Thyroid gland (tissue), 4 donors: Measurements from ENCODE around the gene CXCR1. TPM values are rescaled to one million over a fixed set of nuclear protein-coding genes. Genes with fewer than 3 reads are reported as not detected.
"Not testable (repeated sequence)": the region's sequence is repeated elsewhere in the genome, so short reads cannot be mapped to it uniquely, and the experiment has no call there.

Experiments used
- DNase-seq, 2 donors: peaks; one replicate each; pipeline ENCODE4 v3.0.0-alpha.2; 2019
- H3K27ac ChIP-seq, 3 donors: fragments of 200-600 bp; sonication (generic); 1 replicate in 2 of 3; 2 replicates in 1 of 3; pipeline ENCODE4 v1.5.1; 2016 to 2019; ENCODE audit warnings: mild to moderate bottlenecking in 1 of 3, moderate library complexity in 1 of 3
- H3K27me3 ChIP-seq: fragments of 200-600 bp; sonication (generic); one replicate; pipeline ENCODE4 v1.5.1; 2019
- H3K36me3 ChIP-seq, 2 donors: fragments of 200-600 bp; sonication (generic); one replicate each; pipeline ENCODE4 v1.5.1; 2016 to 2019
- H3K4me1 ChIP-seq, 2 donors: fragments of 200-600 bp; sonication (generic); one replicate each; pipeline ENCODE4 v1.5.1; 2017 to 2019
- H3K4me3 ChIP-seq, 3 donors: fragments of 200-600 bp; sonication (generic); replicated peaks in 1 of 3; 1 replicate in 2 of 3; 2 replicates in 1 of 3; pipeline ENCODE4 v1.5.1; 2016; ENCODE audit warnings: mild to moderate bottlenecking in 1 of 3
- H3K9me3 ChIP-seq: fragments of 200-600 bp; sonication (generic); one replicate; pipeline ENCODE4 v1.5.1; 2017
- CTCF ChIP-seq, 6 experiments: fragments of 200-600 bp in 3 of 6; fragments of 450-650 bp in 3 of 6; sonication (generic) in 3 of 6; IDR thresholded peaks; one replicate each; pipeline ENCODE4 v1.5.1; 2016 to 2019; ENCODE audit warnings: antibody characterized with exemption in 6 of 6, mild to moderate bottlenecking in 2 of 6, inconsistent platforms in 1 of 6, moderate library complexity in 1 of 6
- POLR2A ChIP-seq, 2 donors: fragments of 450-650 bp; IDR thresholded peaks; one replicate each; pipeline ENCODE4 v1.6.1; 2017; ENCODE audit warnings: antibody characterized with exemption in 2 of 2, mild to moderate bottlenecking in 2 of 2, moderate library complexity in 1 of 2
- WGBS, 2 donors: methylation state at CpG; one replicate each; pipeline ENCODE4 v1.1.5; 2017; 5-methylcytosine and 5-hydroxymethylcytosine counted together
- intact Hi-C: fragments of 100-400 bp; cut with DNase I; formaldehyde crosslinking; loops from one replicate; pipeline ENCODE4 v1.15.1; 2023
- total RNA-seq, 4 donors: library from RNA; depleted of rRNA; stranded (reverse); fragments of >200 nt; gene quantifications; one replicate each; pipeline ENCODE4 v1.2.3, GENCODE V29; 2016

CXCR1 gene
- total RNA-seq, 4 donors from 2014 or later, result 0.13 to 0.50 (median 0.29) TPM; not detected in 1

DNA sequence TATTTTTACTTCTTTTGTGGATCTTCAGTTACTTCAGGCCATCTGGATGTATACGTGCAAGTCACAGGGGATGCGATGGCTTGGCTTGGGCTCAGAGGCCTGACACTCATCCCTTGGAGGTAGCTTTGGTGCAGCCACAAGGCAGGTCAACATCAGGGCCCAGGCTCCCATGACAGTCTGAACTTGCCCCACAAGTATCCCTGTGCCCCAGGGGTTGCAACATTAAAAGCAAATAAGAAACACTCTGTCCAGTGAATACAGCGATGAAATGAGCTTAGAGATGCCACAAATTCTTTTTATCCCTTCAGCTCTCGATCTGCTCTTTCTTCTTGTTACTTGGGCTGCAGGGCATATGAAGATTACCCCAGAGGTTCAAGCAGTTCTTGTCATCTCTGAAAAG is 13.0 kb upstream of the CXCR1 start:
- Histone ChIP-seq H3K9me3 (no peaks in the 10 kb centered on the region), H3K27me3 (no peaks in the 10 kb centered on the region), H3K4me3 (no peak overlapping the region), H3K4me1 (no peaks in the 10 kb centered on the region), H3K27ac (no peak overlapping the region), H3K36me3 (no peaks in the 10 kb centered on the region)
- WGBS, 2 donors, result 88 to 95% methylated on average over 4 of the region's 4 CpGs
- DNase-seq, result no peak
- intact Hi-C loops, result loop anchor here (10.0 kb wide), 2 partner anchors 75 to 285 kb away; no protein-coding TSS in a partner anchor
- TF ChIP-seq POLR2A (IDR thresholded peaks at IDR 0.05) (no peak), CTCF (IDR thresholded peaks at IDR 0.05) (no peak)

- 85 to 96% methylated on average over 2 of the region's 2 CpGs for WGBS, 2 donors
- no peak for DNase-seq
- no peaks in the 10 kb centered on the region for H3K27me3 ChIP-seq
- no peaks in the 10 kb centered on the region for H3K36me3 ChIP-seq
- H3K4me1 ChIP-seq, result no peaks in the 10 kb centered on the region
- intact Hi-C loops, result no loop called here
- no peak for TF ChIP-seq CTCF (IDR thresholded peaks at IDR 0.05)
- no peak for TF ChIP-seq POLR2A (IDR thresholded peaks at IDR 0.05)
- H3K4me3 ChIP-seq, result no peak overlapping the region
- no peak overlapping the region for H3K27ac ChIP-seq
- H3K9me3 ChIP-seq, result no peaks in the 10 kb centered on the region
These were observed 6.1 kb upstream of the CXCR1 start for GRCh38 chr2:218172845-218173244.

GRCh38 chr2:218171744-218172143 is 5.0 kb upstream of the CXCR1 start:
- DNase-seq, H3K4me1 ChIP-seq, intact Hi-C loops, H3K36me3 ChIP-seq, H3K27ac ChIP-seq, H3K4me3 ChIP-seq, H3K27me3 ChIP-seq, H3K9me3 ChIP-seq: not testable (repeated sequence)
- 90 to 92% methylated on average over 3 of the region's 3 CpGs for WGBS, 2 donors

DNA sequence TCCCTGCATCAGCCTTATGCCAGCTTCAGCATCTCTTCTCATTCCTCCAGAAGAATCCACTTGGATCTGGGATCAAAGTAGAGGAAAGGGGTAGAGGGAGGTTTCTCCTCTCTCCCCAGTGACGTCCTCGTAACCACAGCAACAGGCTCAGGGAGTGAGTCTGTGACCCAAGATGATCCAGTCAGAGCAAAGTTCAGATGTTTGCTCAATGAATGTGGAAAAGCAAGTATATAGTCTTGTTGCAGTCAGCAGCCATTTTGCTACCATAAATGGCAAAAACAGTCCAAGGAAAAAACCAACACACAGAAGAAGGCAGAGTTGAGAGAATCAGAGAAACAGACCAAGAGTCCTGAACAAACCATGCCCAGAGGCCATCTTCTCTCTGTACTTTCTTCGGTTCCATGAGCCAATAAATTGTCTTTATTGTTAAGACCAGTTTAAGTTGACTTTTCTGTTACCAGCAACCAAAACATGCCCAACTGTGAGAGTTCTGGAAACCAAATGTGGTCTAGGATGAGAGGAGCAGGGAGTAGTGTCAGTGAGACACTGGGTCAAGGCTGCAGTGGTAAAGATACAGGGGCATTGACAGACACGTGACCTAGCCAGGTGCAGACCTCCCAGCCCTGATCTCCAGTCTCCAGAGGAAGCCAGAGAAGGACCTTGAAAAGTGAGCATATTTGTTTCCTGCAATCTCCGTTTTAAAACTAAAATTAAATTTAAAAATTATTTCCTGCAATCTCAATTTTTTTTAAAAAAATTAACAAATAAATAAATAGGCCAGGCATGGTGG is 3.2 kb upstream of the CXCR1 start:
- intact Hi-C loops, result no loop called here

DNA sequence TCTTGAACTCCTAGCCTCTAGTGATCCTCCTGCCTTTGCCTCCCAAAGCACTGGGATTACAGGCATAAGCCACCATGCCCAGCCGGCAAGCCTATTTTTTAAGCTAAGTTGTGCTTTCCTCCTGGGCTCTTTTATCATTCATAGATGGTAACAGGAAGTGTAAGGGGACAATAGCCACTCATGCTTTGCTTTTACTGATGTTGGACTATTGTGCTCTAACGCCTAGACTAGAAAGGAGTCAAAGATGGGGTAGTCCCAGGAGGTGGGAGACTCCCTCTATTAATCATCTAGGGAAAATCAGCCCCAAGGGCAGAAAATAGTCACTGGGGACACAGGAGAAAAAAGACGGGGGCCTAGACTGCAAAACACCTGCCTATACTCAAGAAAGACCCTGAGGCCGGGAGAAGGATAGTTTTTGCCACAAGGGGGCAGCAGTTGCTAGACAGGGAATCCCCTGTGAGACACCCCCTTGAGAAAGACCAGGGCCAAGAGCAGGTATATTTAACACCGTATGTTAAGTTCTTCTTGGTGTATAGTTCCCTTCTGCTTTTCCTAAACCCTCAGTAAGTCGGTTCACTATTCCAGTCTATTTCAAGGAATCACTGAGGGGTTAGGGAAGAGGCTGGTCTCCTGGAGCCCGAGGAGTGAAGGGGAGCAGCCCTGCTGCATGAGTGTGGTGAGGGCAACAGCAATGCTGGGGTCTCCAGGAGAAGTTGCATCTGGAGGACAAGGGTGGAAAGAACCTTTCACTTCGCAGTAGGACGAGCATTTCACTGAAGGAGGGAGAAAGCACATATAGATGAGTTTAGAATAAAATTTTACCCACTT is 2.1 kb upstream of the CXCR1 start:
- peak; percentile 53 to 59 for DNase-seq
- no peaks in the 10 kb centered on the region for H3K4me1 ChIP-seq
- 44 to 49% methylated on average over 9 of the region's 9 CpGs for WGBS, 2 donors
- H3K4me3 ChIP-seq, result no peak overlapping the region
- no peaks in the 10 kb centered on the region for H3K27me3 ChIP-seq
- H3K36me3 ChIP-seq, result no peaks in the 10 kb centered on the region
- intact Hi-C loops, result no loop called here
- no peak for TF ChIP-seq POLR2A (IDR thresholded peaks at IDR 0.05)
- TF ChIP-seq CTCF (IDR thresholded peaks at IDR 0.05), result peak in 5 of 6 experiments; percentile 38 to 76 (median 41)
- no peaks in the 10 kb centered on the region for H3K9me3 ChIP-seq
- H3K27ac ChIP-seq, result no peak overlapping the region

More for the DNA sequence above, 3.2 kb upstream of the CXCR1 start:
- Histone ChIP-seq H3K4me1 (no peaks in the 10 kb centered on the region), H3K9me3 (no peaks in the 10 kb centered on the region), H3K27ac (no peak overlapping the region), H3K4me3 (no peak overlapping the region), H3K36me3 (no peaks in the 10 kb centered on the region), H3K27me3 (no peaks in the 10 kb centered on the region)
- WGBS, 2 donors, result 76 to 83% methylated on average over 5 of the region's 5 CpGs
- no peak for DNase-seq
- TF ChIP-seq POLR2A (IDR thresholded peaks at IDR 0.05) (no peak), CTCF (IDR thresholded peaks at IDR 0.05) (no peak)
